OCI-LY7 (cell line): ENCODE results near the gene DTX1.

Experiments
- EZH2phosphoT487 ChIP-seq: fragments of 200-600 bp; sonication (generic); IDR thresholded peaks from 2 replicates; pipeline ENCODE4 v1.6.1; 2018; ENCODE audit warnings: low read depth, borderline replicate concordance, mild to moderate bottlenecking, mixed run types, antibody characterized with exemption, low read length, moderate library complexity, mixed read lengths
- TF ChIP-seq, protein P1 (sequence below): fragments of 200-600 bp; sonication (generic); conservative IDR thresholded peaks from 2 replicates; pipeline ENCODE4 v1.5.1; 2014; ENCODE audit warnings: mild to moderate bottlenecking, antibody characterized with exemption, low read length, moderate library complexity, mixed read lengths

DNA sequence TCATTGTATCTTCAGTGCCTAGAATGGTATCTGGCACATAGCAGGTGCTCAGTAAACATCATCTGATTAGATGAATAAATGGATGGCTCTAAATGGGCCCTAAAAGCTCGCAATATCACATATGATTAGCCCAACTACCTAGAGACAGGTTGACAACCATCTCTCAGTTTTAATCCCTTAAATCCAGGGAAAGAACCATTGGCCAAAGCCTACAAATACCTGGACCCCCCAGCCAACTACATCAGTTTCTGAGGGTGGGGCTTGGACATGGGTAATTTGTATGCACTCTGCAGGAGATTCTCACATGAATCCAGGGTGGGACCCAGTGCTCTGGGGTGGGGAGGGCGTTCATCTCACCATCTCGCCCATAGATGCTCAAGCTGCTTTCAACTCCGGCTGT is 4.8 kb upstream of the DTX1 start:
- TF ChIP-seq, protein P1, sequence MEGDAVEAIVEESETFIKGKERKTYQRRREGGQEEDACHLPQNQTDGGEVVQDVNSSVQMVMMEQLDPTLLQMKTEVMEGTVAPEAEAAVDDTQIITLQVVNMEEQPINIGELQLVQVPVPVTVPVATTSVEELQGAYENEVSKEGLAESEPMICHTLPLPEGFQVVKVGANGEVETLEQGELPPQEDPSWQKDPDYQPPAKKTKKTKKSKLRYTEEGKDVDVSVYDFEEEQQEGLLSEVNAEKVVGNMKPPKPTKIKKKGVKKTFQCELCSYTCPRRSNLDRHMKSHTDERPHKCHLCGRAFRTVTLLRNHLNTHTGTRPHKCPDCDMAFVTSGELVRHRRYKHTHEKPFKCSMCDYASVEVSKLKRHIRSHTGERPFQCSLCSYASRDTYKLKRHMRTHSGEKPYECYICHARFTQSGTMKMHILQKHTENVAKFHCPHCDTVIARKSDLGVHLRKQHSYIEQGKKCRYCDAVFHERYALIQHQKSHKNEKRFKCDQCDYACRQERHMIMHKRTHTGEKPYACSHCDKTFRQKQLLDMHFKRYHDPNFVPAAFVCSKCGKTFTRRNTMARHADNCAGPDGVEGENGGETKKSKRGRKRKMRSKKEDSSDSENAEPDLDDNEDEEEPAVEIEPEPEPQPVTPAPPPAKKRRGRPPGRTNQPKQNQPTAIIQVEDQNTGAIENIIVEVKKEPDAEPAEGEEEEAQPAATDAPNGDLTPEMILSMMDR: no peak
- no peak for TF ChIP-seq EZH2phosphoT487
